SIG-M5 (cell line): Measurements from ENCODE around the gene NHS.

ENCODE experiments used
- DNase-seq: peaks from one replicate; lab custom pipeline; 2025; lab: John Stamatoyannopoulos, UW

Gene NHS

GRCh38 chrX:17623750-17624149 lies 248.8 kb downstream of the NHS start:
- no peak for DNase-seq

DNA sequence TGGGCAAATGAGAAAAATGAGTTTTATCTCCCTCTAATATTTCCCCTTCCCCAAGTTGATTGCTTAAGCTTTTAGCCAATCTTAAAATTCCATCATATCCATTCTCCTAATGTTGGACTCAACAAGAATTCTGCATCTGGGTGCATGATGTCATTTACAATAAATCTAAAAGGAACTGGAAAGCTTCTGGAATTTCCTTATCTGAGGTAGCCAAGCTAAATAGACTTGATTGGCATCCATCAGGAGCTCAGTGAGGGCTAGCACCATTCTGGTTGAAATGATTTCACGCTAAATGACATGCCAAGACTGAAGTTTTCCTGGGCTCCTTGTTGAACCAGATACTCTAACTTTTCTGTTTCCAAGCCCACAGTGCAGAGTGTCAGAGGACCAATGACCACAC lies 252.0 kb downstream of the NHS start:
- no peak for DNase-seq

DNA sequence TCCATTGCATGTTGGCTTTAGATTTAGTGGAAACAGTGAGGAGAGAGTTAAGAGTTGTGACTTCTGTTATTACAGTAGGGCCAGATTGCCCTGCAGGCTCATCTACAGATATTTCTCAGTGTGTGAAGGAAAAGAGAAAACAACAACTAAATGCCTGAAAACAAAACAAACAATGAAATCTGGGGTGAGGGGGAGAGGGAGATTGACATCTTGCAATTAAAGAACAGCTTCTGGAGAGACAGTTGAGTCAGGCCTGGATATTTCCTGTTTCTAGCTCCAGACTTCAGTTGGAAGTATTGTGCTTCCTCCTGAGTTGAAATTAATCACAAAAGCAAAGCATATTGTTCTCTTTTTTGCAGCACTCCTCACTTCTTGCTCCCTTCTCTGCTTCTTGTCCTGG lies 254.0 kb downstream of the NHS start:
- DNase-seq = no peak

DNA sequence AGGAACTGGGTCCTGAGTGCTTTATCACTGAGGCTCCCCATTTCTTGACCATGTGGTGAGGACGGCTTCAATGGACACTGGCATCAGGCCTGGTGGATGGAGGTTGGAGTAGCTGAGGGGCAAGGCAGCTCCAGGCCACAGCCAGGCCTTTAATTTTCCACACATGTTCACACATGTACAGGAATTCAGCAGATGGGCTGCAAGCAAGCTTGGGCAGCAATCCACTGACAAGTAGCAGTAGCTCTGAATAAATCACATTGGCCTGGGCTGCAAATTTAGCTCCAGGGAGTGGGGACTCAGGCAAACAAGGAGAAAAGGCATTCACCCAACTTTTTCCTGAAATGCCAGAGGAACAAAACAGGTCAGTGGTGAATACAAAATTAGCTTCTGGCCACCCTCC lies 254.5 kb downstream of the NHS start:
- DNase-seq = no peak

- no peak for DNase-seq
These were observed 256.6 kb downstream of the NHS start for GRCh38 chrX:17631647-17632046.

DNA sequence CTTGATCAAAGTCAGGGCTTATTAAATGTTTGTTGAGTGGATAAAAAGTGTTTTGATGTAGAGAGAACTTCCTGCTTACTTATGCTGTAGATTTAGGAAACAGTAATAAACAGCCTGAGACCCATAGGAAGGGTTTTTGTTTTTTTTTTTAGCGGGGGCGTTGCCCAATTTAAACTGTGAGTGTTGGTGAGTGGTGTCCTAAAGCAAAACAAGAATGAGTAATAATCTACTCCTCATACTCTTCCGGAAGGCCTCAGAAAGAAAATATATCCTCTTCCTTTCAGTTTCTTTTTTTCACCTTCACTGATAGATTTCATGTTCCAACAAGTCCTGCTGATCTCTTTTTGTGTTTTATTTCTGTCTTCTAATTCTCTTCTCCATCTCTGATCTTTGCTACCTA lies 257.9 kb downstream of the NHS start:
- DNase-seq = no peak

DNA sequence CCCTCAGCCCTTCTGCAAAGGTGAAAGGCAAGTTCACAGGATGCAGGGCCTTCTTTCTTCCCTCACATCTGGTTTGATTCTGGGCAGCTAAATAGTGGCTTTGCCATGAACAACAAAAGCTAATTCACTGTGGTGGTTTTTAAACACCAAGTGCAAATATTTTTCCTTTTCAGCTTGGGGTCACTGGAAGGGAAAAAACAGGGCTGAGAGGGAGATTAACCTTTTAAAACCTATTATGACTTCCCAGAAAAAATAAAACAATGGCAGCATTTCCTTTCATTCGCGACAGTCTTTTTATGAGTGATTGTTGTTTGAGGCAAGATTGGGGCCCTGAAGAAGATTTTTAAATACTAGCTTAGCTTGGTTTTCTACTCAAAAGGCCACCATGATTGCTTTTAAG lies 258.5 kb downstream of the NHS start:
- DNase-seq = no peak

- DNase-seq = no peak
These were observed 259.7 kb downstream of the NHS start for GRCh38 chrX:17634542-17635207.

GRCh38 chrX:17635231-17635630 lies 260.2 kb downstream of the NHS start:
- no peak for DNase-seq

DNA sequence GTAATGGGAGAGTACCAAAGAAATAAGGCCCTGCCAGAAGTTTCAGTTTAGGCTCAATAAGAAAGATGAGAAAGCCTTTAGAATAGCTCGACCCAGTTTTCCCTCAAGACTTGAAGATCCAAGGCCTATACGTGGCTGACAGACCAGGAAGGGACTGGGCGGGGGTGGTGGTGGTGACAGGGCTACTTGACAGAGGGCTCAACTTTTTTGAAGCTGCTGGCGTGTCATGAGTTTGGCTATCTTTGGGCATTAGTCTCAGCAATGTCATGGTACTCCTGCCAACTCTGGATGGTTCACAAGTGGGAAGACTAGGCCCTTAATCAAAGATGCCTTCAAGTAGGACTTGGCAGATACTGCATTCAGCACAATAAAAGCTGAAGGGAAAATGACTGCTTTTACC lies 262.2 kb downstream of the NHS start:
- DNase-seq = no peak

- DNase-seq = no peak
These were observed 263.7 kb downstream of the NHS start for GRCh38 chrX:17638731-17639130.

GRCh38 chrX:17642891-17643290 lies 267.9 kb downstream of the NHS start:
- no peak for DNase-seq

DNA sequence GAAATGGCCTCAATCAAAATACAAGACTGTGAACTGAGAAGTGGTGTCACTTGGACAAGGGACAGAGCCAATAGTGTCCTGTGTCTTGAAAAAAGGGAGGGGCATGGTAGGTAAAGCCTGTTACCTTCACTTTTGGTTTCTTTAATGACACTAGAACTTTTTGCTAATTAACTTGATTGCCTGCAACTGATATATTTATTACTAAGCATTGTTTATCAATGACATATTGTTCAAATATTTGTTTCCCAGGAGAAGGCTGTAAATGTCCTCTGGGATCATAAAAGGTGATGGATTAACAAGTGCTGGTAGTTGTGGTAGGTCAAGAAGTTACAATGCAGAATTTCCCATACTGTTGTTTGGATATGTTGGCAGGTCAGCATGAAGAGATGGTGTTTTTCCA lies 268.5 kb downstream of the NHS start:
- no peak for DNase-seq

GRCh38 chrX:17644001-17644400 lies 269.0 kb downstream of the NHS start:
- no peak for DNase-seq

GRCh38 chrX:17654116-17654515 lies 279.1 kb downstream of the NHS start:
- no peak for DNase-seq

DNA sequence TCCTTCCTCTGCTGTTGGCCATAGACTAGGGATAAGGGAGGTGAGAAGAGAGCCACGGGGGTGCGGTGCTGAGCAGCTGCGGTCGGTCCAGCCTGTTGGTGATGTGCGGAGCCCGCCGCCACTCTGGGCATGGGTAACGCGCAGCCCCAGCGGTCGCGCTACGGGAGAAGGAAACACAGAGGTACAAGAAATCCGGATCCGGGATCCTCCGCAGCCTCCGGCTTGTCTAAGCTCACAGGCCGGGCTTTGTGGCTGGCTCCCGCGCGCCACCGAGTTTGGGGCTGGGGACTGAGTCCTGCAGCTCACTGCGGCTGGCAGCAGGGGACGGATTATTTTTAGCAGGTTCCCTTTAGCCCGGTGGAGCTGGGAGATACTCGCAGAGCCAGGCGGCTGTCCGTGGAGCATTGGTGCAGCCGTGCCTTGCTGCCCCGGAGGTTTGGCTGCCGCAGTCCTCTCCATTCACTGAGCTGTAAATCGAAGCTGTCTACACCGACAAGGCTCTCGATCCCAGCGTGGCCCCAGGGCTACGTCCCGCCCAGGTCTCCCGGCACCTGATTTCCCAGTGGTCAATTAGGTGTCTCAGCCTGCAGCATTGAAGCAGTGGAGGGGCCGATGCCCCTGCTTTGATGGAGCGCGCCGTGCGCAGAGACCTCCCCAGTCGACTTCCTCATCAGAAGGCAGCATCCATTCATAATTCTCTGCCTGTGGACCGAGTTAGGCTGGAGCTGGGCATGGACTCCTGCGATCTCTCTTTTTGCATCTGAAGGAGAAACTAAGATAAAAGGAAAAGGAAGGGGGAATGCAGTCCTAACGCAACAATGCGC lies 280.4 kb downstream of the NHS start:
- no peak for DNase-seq

DNA sequence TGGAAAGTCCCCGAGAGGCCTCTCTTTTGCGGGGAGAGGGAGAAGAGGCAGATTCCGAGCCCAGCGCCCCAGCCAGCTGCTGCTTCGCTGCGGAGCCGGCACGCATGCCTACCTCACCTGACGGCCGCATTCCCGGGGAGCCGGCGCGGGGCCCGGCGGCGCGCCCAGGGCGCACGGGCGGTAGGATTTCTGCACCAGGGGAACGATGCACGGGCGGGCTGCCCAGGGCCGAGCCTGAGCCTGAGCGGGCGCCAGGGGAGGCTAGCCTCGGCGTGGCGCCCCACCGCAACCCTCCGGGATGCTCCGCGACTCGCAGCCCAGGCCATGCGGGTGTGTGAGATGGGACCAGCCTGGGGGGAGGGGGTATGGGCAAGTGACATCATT lies 281.0 kb downstream of the NHS start:
- no peak for DNase-seq

- DNase-seq = no peak
These were observed 281.6 kb downstream of the NHS start for GRCh38 chrX:17656556-17656955.

DNA sequence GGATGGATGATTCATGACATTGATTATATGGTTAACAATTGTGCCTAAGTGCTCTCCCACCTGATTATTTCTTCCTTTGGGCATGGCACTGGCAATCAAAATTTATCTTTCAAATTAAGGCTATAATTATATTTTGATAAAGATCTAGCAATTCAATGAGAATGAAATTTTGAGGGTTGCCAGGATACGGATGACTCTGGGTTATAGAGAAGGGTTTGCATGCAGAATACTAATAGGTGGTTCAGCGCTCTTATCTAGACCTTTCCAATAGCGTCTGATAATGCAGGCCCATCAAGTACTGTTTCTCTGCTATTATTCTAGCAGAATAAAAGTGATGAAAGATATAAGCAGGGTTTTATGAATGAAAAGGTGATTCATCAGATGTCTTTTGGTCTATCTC lies 287.4 kb downstream of the NHS start:
- no peak for DNase-seq

DNA sequence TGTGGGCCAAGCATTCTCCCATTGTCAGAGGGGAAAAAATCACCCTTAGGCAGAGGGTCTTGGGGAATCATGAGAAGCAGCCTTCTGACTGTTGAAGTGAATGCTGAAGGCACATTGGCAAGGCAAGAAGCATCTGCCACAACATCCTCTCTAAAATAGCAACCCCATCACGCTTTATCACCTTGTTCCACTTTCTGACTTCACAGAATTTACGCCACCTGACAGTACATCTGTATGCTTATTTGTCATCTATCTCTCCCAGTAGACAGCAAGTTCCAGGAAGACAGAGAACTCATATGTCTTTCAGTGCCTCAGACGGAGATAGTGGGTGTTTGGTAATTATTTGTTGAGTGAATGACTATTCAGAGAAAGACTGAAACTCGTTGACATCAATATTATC lies 293.9 kb downstream of the NHS start:
- DNase-seq = no peak

DNA sequence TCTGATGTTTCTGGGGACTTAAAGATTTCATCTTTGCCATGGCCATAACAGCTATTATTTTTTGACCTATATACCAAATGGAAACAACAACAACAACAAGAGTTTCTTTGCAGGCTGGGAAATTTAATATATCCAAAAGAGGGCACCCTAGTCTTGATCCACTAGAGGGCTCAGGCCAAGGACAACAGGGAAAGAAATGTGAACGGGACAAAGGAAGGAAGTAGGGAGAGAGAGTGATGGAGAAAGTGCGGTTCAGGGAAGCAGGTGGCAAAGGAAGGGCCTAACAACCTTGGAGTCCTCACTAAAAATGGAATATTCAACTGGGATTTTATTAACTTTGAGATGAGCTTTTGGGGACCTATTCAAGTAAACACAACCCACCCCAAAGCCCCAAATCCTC lies 294.5 kb downstream of the NHS start:
- no peak for DNase-seq

- no peak for DNase-seq
These were observed 294.9 kb downstream of the NHS start for GRCh38 chrX:17669891-17670290.

GRCh38 chrX:17670874-17671273 lies 295.9 kb downstream of the NHS start:
- DNase-seq = no peak

DNA sequence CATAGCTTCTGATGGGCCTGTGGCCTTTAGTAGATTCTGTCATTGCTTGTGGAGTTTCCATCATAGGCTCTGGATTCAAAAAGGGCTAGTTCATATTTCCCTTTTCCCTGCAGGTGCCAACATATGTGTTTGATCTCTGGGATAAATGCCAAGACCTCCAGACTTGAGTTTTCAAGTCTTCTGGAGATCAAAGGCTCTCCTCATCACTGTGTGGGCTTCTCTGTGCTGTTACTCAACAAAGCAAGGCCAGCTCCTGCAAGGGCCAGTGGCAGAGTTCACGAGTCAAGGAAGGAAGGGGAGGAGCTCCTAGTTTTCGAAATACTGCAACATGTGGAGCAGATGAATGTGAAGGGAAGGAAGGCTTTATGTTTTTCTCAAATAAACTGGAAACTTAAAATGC lies 299.6 kb downstream of the NHS start:
- DNase-seq = no peak
